ENCODE results near the gene TSHB.

Gene TSHB

DNA sequence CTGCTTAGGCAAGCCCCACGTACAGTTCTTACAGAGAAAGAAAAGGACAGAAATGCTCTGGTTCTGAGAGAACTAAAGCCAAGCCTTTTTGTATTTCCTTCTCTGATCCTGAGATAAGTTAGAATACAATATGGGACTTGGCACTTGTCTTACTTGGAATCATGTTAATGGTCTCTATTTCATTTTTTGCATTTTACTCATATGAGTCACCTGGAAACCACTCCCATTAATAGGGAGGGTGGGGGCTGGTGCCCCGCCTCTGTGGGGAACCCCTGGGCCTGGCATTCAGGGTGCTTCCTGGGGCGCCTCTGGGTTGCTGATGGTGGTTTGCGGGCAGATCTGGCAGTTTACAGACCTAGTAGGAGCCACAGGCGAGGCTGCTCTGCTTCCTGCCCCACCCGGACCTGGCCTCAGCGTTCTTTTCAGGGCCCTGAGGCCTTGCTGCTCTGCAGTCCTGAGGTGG, 32.9 kb downstream of the TSHB start:
- DNase-seq = no peak

DNA sequence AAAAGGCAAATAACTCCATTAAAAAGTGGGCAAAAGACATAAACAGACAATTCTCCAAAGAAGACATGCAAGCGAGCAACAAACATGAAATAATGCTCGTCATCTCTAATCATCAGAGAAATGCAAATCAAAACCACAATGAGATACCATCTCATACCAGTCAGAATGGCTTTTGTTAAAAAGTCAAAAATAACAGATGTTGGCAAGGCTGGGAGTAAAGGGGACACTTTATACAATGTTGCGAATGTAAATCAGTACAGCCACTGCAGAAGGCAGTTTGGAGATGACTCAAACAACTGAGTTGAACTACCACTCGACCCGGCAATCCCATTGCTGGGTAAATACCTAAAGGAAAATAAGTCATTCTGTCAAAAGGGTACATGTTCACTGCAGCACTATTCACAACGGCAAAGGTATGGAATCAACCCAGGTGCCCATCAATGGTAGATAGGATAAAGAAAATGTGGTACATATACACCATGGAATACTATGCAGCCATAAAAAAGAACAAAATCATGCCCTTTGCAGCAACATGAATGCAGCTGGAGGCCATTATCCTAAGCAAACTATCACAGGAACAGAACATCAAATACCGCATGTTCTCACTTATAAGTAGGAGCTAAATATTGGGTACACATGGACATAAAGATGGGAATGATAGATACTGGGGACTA, 33.7 kb downstream of the TSHB start:
- no peak for DNase-seq

DNA sequence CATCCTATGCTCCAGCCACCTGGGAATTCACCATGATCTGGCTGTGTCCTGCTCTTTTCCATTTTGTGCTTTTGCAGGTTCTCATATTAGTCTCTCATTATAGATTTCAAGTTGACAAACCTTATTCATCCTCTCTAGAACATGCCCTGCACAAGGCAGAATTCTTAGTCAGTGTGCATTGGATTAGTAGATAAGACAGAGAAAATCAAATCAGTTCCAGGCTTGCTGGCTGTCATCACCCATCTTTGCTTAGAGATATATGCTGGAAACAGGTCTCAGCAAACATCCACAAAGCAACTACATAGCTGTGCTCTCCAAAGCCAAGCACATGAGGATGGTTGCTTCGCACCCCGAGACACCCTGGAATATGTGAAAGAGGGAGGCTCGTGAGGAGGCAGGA, 34.8 kb downstream of the TSHB start:
- no peak for DNase-seq

DNA sequence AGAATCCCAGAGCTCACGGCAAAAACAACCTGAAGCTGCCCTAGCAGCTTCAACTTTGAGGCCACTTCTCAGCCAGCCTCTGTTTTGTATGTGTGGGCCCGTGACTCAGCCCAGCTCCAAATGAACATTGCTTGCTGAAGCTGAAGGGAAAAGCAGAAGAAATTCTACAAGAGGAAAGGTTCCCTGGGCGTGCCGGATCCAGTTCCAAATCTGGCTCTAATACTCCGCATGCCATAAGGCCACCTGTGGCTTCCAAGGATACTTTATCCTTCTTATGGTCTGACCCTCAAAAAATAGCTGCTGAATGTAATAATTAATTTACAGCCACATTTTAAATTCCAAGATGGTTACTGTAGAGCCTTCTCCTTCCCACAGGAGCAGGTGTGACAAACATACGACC, 35.4 kb downstream of the TSHB start:
- no peak for DNase-seq

DNA sequence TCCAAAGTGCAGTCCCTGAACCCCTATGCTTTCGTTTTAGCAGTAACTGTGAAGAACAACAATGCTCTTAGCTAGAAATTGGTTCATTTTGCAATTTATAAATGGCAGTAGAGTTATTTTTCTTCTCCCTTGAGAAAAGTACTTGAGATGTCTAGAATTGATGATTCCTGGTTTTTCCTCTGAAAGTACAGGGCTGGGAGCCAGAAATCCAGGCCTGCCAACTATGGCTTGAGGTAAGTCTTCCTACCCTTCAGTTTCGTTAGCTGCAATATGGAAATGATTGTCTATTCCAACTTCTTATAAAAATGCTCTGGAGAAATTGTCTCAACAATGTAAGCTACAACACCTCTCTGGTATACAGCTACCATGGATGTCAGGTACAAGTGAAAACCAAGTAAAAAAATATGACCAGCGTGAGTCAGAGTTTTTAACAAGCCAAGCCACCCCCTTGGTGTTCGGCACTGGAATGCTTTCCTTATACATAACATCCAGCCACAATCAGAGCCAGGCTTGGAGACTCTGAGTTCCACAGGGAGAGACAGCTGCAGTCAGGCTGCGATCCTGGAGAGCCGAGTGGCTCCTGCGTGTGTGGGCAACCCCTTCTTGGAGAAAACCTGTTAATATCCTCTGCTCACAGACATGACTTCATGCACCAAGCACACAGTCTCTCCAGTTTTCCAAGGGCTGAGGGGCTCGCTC, 37.7 kb downstream of the TSHB start:
- no peak for DNase-seq

DNA sequence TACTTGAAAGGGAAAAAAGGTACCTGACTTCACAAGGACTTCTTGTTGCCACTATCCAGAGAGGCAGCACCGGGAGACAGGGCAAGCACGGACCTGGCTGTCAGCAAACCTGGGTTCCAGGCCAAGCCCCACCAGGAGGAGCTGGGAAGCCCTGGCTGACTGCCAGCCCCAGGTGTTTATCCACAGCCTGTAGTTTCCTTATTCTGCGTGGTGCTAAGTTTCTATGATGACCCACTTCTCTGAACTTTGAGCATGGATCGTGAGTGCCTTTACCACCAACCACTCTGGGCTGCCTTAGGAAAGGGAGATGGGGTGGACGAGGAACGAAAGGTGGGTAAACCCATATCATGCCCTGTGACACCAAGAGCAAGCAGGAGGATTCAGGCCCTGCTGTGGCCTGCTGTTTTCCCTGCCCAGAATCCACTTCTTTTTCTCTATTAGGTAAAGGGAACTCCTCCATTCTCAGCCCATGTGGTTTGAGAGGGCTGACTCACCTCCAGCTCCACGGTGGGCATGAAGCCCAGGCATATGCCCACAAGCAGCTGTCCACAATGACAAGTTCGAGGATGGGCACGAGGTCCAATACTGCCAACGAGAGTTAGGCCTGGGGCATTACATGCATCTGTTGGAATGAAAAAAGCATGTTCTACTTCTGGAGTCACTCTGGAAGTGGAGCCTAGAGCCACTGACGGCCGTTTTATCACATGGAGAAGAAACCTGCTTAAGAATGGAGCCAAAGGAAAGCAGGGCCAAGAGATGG, 39.4 kb downstream of the TSHB start:
- no peak for DNase-seq

DNA sequence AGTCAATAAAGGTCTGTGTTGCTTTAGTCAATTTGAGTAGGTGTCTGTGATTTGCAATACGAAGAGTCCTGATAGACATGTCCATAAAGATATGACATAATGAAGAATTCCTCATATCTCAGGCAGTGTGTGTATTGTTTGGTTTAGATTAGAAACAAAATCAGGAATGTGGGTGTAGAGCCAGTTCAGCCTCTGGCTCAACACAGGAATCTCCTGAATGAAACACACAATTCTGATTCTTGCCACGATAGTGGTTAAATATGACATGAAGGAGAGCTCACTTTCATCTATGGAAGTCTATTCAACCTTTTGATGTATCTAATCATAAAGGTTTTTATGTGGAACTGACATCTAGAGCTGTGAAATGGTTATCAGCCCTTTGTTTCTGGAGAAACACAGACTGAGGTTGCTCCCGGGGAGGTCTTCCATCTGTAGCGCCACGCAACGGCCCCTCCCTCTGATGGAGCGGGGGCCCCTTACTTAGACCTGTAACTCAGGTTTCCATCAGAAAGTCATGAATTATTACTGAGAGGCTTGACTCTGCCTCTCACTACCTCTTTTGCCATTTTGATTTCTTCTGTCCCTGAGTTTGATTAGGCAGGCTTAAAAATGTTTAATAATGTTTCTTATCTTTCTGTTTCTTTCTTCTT, 40.2 kb downstream of the TSHB start:
- no peak for DNase-seq

DNA sequence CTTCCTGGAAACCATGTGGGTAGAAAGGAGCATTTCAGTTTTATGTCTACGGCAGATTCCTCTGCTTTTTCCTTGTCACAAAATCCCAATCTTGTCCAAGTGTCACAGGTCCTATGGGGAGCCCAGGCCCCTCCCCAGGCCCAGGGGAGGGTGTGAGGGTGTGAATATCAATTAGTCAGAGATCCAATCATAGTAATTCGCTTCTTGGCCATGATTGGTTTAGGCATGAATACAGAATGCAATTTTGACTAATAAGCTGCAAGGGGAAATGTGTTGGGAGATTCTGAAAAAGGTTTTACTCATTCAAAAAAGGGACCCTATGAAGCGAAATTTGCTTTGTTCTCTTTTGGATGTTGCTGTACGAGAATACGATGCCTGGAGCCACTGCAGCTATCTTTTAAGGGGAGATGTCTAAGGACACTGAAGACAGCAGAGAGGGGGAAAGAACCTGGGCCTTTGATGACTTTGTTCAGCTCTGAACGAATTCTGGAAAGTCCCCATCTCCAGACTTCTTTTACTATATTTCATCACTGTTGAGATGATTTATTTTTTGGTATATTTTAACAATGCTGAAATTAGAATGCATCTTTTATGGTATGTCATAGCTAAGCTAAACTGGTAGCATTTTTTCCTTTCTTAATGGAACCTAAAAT, 41.5 kb downstream of the TSHB start:
- DNase-seq = no peak

DNA sequence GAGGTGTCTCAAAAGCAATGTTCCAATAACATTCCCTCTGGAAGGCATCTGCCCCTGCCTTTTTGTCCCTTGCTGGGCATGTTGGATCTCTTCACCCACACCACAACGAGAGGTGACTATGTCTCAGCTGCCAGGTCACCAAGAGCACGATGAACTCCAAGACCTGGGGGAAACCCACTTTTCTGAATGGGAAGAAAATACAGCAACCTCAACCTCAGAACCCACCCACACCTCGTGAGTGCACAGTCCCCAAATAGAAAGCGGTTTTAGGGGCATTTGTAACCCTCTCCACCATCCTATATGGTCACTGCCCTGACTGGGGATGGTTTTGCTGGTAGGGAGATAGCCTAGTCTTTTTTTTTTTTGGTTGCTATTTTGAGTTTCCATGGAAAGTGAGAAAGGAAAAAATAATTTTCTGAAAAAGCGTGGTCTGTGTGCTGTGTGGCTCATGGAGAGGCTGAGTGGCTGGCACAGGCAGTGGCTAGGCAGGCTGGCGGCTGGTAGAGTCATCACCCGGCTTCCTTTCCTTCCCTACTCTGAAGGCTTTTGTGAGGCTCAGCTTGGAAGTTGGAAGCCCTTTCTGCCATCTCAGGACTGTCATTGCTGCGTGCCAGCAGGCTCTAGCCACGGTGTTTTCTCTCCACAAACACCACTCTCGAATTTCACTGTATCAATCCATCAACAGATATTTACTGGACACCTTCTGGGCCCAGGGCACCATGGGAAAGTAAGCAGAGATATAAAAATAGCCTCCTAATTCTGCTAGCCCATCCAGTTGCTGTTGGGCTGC, 43.9 kb downstream of the TSHB start:
- DNase-seq = no peak

DNA sequence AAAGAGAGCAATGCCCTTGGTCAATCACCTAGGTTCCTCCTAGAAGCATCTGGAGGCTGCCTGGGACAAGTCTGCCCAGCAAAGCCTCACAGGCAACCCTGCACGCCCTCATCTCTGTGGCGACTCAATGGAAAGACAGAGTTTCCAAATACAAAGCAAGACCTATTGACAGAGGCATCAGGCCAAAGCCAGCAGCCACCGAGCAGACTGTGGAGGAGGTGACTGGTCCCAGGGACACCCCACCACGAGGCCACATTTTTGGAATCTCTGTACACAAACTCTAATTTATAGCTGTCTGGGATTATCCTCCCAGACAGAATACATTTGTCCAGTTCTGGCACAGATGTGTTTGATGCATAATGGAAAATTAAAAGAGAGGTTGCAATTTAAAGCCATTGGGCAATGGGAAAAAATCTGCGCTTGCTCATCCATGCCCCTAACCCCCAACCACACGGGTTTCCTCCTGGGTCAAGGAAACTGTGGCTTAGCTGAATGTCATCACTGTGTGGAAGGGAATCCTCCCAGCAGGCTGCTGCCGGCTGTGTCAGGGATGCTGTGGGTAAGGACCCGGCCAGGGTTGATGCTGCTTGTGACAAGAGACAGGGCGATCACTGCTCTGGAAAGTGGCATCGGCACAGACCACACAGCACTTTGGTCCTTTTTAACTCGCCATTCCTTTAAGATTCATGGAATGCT, 45.4 kb downstream of the TSHB start:
- DNase-seq = no peak

DNA sequence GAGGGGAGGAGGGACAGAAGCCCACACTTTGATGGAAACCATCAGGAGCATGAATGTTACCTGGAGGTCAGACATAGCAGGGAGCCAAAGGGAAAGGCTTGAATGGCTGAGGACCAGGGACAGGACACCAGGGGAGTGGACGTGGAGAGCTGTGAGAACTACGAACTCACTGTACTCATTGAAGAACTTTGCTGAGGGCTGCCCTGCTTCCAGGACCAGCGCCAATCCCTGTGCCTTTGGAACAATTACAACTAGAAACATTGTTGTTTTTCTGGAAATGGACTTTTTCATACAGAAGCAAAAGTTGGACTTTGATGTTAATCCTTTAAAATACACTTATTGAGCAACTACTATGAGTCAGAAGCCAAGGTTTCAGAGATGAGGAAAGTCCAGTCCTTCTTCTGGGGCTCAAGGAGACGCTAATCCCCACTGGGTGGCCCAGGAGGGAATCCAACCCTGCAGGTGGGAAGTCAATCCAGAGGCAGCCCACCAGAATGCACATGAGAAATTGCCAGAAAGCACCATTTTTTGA, 46.8 kb downstream of the TSHB start:
- DNase-seq = no peak

DNA sequence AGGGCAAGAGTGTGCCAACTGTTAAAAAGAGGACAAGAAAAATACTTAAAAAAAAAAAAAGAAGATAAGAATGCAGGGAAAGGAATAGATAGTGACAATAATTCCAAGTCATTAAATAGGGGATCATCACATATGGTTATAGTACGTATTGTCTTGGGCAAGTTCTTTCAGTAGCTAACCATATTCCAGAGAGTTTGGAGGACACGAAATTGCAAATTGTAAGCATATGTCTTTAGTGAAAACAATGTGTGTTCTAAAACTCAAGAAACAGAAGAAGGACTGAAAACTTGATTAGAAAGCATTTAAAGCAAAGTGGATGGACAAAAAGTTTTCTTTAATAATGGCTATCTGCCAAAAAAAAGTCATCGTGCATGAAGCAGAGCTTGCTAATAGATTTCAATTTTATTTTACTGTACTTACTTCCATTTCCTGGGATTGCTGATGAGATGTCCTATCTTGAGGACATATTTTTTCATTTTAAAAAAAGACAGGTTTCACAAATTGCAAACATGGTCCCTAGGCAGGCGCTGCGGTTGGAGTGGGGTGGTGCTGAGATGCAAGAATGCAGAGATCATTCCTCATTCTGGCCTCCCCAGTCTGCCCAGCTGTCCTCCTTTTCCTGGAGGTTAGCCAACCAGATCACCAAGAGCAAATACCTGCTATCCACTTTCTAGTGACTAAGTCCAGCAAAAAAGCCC, 47.8 kb downstream of the TSHB start:
- DNase-seq = no peak

DNA sequence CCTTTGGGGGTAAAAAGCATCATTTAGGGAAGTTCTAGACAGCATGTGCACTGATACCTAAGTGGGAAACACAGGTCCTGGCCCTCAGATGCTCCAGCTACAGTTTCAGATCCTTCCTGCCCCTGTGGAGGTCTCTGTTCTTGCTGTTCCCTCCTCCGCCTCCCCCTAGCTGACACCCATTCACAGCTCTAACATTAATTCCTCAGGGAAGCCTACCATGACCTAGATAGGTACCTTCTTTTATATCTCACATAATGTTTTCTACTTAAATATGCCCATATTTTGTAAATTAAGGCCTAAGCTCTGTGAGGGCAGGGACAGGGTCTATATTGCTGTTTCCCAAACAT, 48.3 kb downstream of the TSHB start:
- DNase-seq = no peak

DNA sequence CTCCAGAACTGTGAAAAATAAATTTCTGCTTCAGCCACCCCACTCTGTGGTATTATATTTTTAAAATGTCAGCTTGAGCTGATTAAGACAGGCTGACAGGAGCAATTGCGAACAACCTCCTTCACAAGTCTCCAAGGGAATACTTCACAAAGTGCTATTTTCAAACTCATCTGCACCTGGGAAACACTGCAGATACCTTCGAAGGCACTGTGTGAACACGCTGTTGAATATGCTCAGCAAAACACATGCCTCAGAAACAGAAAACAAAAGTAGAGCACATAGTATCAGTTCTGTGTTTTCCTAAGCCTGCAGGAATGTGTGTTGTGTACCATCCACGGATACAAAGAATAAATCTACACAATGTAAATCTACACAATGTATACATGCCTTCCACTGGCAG, 49.1 kb downstream of the TSHB start:
- no peak for DNase-seq

DNA sequence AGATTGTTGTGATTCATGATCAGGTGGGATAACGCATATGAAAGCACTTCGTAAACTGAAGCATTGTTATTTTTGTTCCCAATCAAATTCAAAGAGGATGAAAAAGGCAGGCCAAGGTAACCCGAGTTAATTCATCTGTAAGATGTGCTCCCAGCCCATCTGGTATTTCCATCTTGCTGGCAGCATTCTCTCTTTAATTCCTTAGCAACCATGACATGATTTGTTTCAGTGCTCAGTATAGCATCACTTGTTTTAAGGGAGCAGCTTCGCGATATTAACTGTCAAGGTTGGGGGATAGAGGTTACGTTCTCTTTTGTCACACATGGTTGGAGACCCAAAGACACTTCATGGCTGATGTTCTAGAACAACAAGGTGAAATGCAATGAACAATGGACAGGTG, 53.3 kb downstream of the TSHB start:
- DNase-seq = no peak
